ENCODE results near the gene HSPB3.
"Not testable (repeated sequence)": the region's sequence is repeated elsewhere in the genome, so short reads cannot be mapped to it uniquely, and the experiment has no call there.

The HSPB3 gene

DNA sequence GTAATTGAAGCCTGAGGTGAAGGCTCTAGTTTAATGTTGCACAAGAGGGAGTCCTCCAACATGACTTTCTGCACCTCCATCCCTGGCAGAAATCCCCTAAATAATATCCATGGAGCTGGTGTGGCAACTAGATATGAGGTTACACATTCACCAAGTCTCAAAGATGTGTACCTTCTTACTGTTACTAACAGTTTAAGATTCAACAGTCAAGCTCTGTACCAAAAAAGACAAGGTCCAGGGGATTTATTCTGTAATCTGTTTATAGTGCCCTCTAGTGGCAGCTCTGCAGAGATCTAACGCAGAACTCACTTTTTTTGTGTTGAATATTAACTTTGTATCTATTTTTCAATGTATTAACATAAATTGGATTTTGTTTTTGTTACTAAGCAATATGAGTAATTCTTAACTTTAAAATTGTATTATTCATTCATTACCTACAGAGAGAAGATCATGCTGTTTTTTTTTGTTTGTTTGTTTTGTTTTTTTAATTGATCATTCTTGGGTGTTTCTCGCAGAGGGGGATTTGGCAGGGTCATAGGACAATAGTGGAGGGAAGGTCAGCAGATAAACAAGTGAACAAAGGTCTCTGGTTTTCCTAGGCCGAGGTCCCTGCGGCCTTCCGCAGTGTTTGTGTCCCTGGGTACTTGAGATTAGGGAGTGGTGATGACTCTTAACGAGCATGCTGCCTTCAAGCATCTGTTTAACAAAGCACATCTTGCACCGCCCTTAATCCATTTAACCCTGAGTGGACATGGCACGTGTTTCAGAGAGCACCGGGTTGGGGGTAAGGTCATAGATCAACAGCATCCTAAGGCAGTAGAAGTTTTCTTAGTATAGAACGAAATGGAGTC lies 35.7 kb upstream of the HSPB3 start:
- in situ Hi-C loops (cut with MboI; ENCODE audit: low sequenced_read_pairs, unreplicated experiment), result loop anchor here (10.0 kb wide), 1 partner anchor 165 kb away; no protein-coding TSS in a partner anchor
- DNase-seq (ENCODE audit: low spot score), result peak; percentile 59

DNA sequence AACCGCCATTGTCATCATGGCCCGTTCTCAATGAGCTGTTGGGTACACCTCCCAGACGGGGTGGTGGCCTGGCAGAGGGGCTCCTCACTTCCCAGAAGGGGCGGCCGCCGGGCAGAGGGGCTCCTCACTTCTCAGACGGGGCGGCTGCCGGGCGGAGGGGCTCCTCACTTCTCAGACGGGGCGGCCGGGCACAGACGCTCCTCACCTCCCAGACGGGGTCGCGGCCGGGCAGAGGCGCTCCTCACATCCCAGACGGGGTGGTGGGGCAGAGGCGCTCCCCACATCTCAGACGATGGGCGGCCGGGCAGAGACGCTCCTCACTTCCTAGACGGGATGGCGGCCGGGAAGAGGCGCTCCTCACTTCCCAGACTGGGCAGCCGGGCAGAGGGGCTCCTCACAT lies 35.0 kb upstream of the HSPB3 start:
- DNase-seq (ENCODE audit: low spot score); in situ Hi-C loops (cut with MboI; ENCODE audit: low sequenced_read_pairs, unreplicated experiment): not testable (repeated sequence)

More for the DNA sequence above, 35.7 kb upstream of the HSPB3 start:
- TF ChIP-seq, protein P1, sequence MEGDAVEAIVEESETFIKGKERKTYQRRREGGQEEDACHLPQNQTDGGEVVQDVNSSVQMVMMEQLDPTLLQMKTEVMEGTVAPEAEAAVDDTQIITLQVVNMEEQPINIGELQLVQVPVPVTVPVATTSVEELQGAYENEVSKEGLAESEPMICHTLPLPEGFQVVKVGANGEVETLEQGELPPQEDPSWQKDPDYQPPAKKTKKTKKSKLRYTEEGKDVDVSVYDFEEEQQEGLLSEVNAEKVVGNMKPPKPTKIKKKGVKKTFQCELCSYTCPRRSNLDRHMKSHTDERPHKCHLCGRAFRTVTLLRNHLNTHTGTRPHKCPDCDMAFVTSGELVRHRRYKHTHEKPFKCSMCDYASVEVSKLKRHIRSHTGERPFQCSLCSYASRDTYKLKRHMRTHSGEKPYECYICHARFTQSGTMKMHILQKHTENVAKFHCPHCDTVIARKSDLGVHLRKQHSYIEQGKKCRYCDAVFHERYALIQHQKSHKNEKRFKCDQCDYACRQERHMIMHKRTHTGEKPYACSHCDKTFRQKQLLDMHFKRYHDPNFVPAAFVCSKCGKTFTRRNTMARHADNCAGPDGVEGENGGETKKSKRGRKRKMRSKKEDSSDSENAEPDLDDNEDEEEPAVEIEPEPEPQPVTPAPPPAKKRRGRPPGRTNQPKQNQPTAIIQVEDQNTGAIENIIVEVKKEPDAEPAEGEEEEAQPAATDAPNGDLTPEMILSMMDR (IDR thresholded peaks at IDR 0.05; ENCODE audit: borderline replicate concordance, control extremely low read depth, extremely low read depth, insufficient read depth, missing control alignments), result peak; percentile 46

DNA sequence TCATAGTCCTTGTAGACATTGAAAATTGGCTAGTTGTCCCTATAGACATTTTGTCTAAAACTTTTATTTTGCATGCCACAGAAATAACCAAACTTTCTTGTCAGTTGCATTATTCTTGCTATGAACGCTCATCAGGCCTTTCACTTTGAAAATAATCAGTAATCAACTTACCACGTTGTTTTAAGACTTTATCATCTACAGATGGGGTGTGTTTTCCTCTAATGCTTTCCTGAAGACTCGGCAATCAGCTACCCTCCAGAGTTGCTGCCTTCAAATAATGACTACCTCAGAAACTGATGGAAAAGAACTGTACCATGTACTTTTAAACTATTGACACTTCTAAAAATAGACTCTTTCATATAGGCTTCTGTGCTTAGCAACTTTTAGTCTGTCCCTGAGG lies 33.5 kb upstream of the HSPB3 start:
- in situ Hi-C loops (cut with MboI; ENCODE audit: low sequenced_read_pairs, unreplicated experiment), result no loop called here
- TF ChIP-seq, protein P1 (IDR thresholded peaks at IDR 0.05; ENCODE audit: borderline replicate concordance, control extremely low read depth, extremely low read depth, insufficient read depth, missing control alignments), result no peak
- DNase-seq (ENCODE audit: low spot score), result no peak

DNA sequence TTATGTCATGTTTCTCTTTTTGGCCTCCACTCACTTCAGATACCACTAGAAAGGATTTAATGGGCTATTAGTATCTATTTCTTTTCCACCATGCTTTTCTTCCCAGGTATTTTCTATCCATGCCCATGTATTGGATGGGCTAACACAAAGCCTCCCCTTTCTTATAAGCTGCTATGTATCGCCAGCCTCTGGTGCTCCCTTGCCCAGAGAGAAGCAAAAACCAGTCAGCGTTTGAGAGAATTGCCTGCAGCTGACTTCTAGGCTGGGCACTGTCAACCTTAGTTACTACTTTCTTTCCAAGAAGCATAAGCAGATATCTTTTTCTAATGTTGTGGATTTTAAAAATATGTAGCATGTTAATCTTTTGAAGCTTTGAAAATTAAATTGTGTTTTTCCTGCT lies 30.2 kb upstream of the HSPB3 start:
- no peak for DNase-seq (ENCODE audit: low spot score)
- in situ Hi-C loops (cut with MboI; ENCODE audit: low sequenced_read_pairs, unreplicated experiment), result no loop called here
- TF ChIP-seq, protein P1 (IDR thresholded peaks at IDR 0.05; ENCODE audit: borderline replicate concordance, control extremely low read depth, extremely low read depth, insufficient read depth, missing control alignments), result no peak

DNA sequence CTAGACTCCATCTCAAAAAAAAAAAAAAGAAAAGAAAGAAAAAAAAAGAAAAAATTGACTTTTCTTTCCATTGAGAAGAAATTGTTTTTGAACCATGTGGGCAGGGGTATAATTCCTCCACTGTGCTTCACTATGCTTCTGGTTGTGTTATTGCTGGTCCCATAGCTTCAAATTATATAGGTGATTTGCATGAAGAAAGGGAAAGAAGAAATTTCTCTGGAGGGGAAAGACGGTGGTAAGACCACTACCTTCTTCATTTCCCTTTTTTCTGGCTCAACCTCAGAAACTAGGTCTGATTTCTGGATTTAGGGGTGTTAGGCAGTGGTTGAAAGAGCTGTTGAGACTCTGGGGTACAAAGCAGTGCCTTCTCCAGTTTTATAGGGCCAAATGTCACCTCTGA lies 29.3 kb upstream of the HSPB3 start:
- no peak for DNase-seq (ENCODE audit: low spot score)
- in situ Hi-C loops (cut with MboI; ENCODE audit: low sequenced_read_pairs, unreplicated experiment), result no loop called here
- TF ChIP-seq, protein P1 (IDR thresholded peaks at IDR 0.05; ENCODE audit: borderline replicate concordance, control extremely low read depth, extremely low read depth, insufficient read depth, missing control alignments), result no peak

DNA sequence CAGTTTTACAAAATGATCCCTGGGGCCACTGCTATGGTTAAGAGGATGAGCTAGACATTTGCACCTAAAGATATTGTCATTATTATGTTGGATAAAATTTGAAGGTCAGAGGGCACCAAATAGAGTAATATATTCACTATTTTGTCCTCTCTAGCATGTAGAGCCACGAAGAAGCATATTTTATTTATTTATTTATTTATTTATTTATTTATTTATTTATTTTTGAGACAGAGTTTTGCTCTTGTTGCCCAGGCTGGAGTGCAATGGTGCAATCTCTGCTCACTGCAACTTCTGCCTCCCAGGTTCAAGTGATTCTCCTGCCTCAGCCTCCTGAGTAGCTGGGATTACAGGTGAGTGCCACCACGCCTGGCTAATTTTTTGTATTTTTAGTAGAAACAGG lies 20.8 kb upstream of the HSPB3 start:
- DNase-seq (ENCODE audit: low spot score); in situ Hi-C loops (cut with MboI; ENCODE audit: low sequenced_read_pairs, unreplicated experiment): not testable (repeated sequence)

DNA sequence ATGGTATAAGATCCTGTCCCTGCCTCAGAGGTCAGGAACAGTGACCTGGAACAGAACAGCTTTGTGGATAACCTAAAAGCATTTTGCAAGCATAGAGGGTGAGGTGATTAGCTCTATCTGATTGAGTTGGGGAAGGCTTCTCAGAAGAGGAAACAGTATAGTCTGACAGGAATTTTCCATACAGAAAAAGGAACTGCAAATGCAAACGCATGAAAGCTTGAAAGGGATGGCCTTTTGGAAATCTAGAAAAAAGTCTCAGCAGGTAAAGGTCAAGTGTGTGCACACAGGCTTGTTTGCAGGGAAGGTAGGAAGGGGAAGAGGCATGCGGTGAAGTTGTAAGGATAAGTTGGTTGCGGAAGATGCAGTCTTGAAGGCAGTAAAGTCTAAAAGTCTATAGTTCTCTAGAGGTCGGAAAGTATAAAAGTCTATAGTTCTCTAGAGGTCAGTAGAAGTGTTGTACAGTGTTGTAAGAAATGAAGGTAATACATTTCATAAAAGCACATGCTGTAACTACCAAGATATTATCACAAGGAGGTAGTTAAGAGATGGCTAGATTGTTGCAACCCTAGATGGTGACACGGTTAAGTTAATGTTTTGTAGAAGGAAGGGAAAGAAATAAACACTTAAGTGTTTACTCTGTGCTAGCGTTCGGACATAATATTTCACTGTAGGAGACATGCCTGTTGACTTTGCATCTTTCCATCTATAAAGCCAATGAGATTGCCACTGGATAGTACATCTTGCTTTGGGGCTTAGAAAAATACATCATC lies 16.7 kb upstream of the HSPB3 start:
- in situ Hi-C loops (cut with MboI; ENCODE audit: low sequenced_read_pairs, unreplicated experiment), result no loop called here
- no peak for DNase-seq (ENCODE audit: low spot score)
- TF ChIP-seq, protein P1 (IDR thresholded peaks at IDR 0.05; ENCODE audit: borderline replicate concordance, control extremely low read depth, extremely low read depth, insufficient read depth, missing control alignments), result no peak
